GM12878 (cell line): Measurements from ENCODE around the gene NRAS. TPM values are rescaled to one million over a fixed set of nuclear protein-coding genes. Genes with fewer than 3 reads are reported as not detected.

Experiments
- ATAC-seq: fragments of 200-7000 bp; cut with Tn5 transposase; 3 replicates; pipeline ENCODE4 v1.9.1; 2020; ENCODE audit warnings: mild to moderate bottlenecking, moderate library complexity
- BruUV-seq: library from RNA; stranded (reverse); fragments of 400-500 nt; replicated peaks from 2 replicates; lab custom pipeline; 2021; lab: Mats Ljungman, UMichigan
- CTCF ChIA-PET: fragments of 300-600 bp; sonication (Branson Sonifier 250); formaldehyde crosslinking; extraction: SDS; loops from one replicate; lab custom pipeline; 2021; ENCODE audit warnings: inconsistent platforms; lab: Yijun Ruan, JAX
- POLR2A ChIA-PET: fragments of 350-600 bp; formaldehyde crosslinking; extraction: SDS; loops from one replicate; lab custom pipeline; 2021; ENCODE audit warnings: inconsistent platforms; lab: Charles Lee
- RAD21 ChIA-PET: fragments of 300-600 bp; sonication (Branson Sonifier 250); formaldehyde crosslinking; loops from one replicate; lab custom pipeline; 2023; ENCODE audit warnings: antibody characterized with exemption; ENCODE audit not compliant: unreplicated experiment; lab: Charles Lee
- SMC1A ChIA-PET: fragments of 300-600 bp; sonication (Branson Sonifier 250); formaldehyde crosslinking; loops from one replicate; lab custom pipeline; 2023; ENCODE audit not compliant: unreplicated experiment, uncharacterized antibody; lab: Charles Lee
- DNase-seq: peaks from one replicate; pipeline ENCODE4 v3.0.0-alpha.2; 2011; ENCODE audit warnings: low read depth, low spot score
- FAIRE-seq: peaks from 3 replicates; lab custom pipeline; 2011; peaks lifted over from hg19 to GRCh38; lab: Jason Lieb, UNC
- H2AFZ ChIP-seq: 2 replicates; pipeline ENCODE4 v1.6.0; 2011; ENCODE audit warnings: low read depth, low read length, control low read depth; ENCODE audit not compliant: control insufficient read depth
- H3K27ac ChIP-seq: 2 replicates; pipeline ENCODE4 v1.5.1; 2011; ENCODE audit warnings: control low read depth; ENCODE audit not compliant: control insufficient read depth, insufficient read depth
- H3K27me3 ChIP-seq, 2 experiments: replicated peaks in 1 of 2; 2 replicates each; pipeline versions ENCODE4 v1.6.0 to v1.6.1; 2011; ENCODE audit warnings: low read length in 1 of 2; ENCODE audit not compliant: control insufficient read depth in 2 of 2, insufficient read depth in 2 of 2
- H3K36me3 ChIP-seq, 2 experiments: 2 replicates each; pipeline ENCODE4 v1.5.1; 2011; ENCODE audit warnings: low read length in 1 of 2; ENCODE audit not compliant: control insufficient read depth in 2 of 2, insufficient read depth in 2 of 2
- H3K4me1 ChIP-seq: 2 replicates; pipeline ENCODE4 v1.6.1; 2011; ENCODE audit warnings: mild to moderate bottlenecking, low read length, moderate library complexity, mixed read lengths; ENCODE audit not compliant: control insufficient read depth, insufficient read depth
- H3K4me2 ChIP-seq: 2 replicates; pipeline ENCODE4 v1.6.0; 2011; ENCODE audit warnings: control low read depth; ENCODE audit not compliant: control insufficient read depth, insufficient read depth
- H3K4me3 ChIP-seq: fragments of 200-600 bp; sonication (generic); 2 replicates; pipeline ENCODE4 v1.5.1; 2016
- H3K79me2 ChIP-seq: 2 replicates; pipeline ENCODE4 v1.6.0; 2011; ENCODE audit warnings: low read length; ENCODE audit not compliant: control insufficient read depth, insufficient read depth
- H3K9ac ChIP-seq: 2 replicates; pipeline ENCODE4 v1.8.0; 2011; ENCODE audit warnings: low read length, control low read depth, mixed read lengths; ENCODE audit not compliant: control insufficient read depth, insufficient read depth
- H3K9me3 ChIP-seq: replicated peaks from 3 replicates; pipeline ENCODE4 v1.5.1; 2011; ENCODE audit warnings: mild to moderate bottlenecking, low read length; ENCODE audit not compliant: control insufficient read depth, insufficient read depth
- H4K20me1 ChIP-seq: 2 replicates; pipeline ENCODE4 v1.6.0; 2011; ENCODE audit not compliant: control insufficient read depth, insufficient read depth
- ASH2L ChIP-seq: fragments of 300-600, 200-600 bp; sonication (generic); IDR thresholded peaks from 2 replicates; pipeline ENCODE4 v1.6.1; 2017; ENCODE audit warnings: low read depth, mild to moderate bottlenecking, borderline replicate concordance
- CREM ChIP-seq: IDR thresholded peaks from 2 replicates; pipeline ENCODE4 v1.6.1; 2014; ENCODE audit warnings: antibody characterized with exemption, low read depth
- E4F1 ChIP-seq: fragments of 450-650 bp; IDR thresholded peaks from 2 replicates; pipeline ENCODE4 v1.6.1; 2018; ENCODE audit warnings: borderline replicate concordance, mild to moderate bottlenecking; ENCODE audit not compliant: partially characterized antibody
- ETV6 ChIP-seq, 2 experiments: fragments of 450-650 bp in 1 of 2; IDR thresholded peaks in 1 of 2; conservative IDR thresholded peaks in 1 of 2; 2 replicates each; pipeline ENCODE4 v1.6.1; 2014; ENCODE audit warnings: antibody characterized with exemption in 1 of 2, borderline replicate concordance in 1 of 2, low read depth in 1 of 2, mild to moderate bottlenecking in 1 of 2, moderate library complexity in 1 of 2
- MLLT1 ChIP-seq: fragments of 450-650 bp; IDR thresholded peaks from 2 replicates; pipeline ENCODE4 v1.6.1; 2016; ENCODE audit warnings: mild to moderate bottlenecking
- PAX5 ChIP-seq: IDR thresholded peaks from 2 replicates; pipeline ENCODE4 v1.6.1; 2011; ENCODE audit warnings: low read depth, low read length, borderline replicate concordance
- POLR2AphosphoS2 ChIP-seq: IDR thresholded peaks from 2 replicates; pipeline ENCODE4 v1.6.1; 2011; ENCODE audit warnings: low read depth, mild to moderate bottlenecking, low read length, improper control_type of control experiment, moderate library complexity
- SMARCA5 ChIP-seq: fragments of 450-650 bp; IDR thresholded peaks from 2 replicates; pipeline ENCODE4 v1.6.1; 2017; ENCODE audit warnings: mild to moderate bottlenecking
- SMC3 ChIP-seq: IDR thresholded peaks from 2 replicates; pipeline ENCODE4 v1.6.1; 2011; ENCODE audit warnings: low read length, improper control_type of control experiment, borderline replicate concordance
- TCF12 ChIP-seq: IDR thresholded peaks from 2 replicates; pipeline ENCODE4 v1.6.1; 2011; ENCODE audit warnings: low read depth, mild to moderate bottlenecking, low read length
- WGBS: methylation state at CpG from one replicate; pipeline ENCODE4 v1.1.6; 2016; ENCODE audit warnings: low lambda C conversion rate; ENCODE audit not compliant: insufficient replicate concordance, insufficient coverage; ENCODE audit errors: missing lambda C conversion rate; 5-methylcytosine and 5-hydroxymethylcytosine counted together
- in situ Hi-C: fragments of 300-500 bp; cut with MboI; formaldehyde crosslinking; loops from 9 replicates; pipeline ENCODE4 v1.14.3; 2018; ENCODE audit warnings: mixed read lengths
- intact Hi-C: fragments of 100-400 bp; cut with micrococcal nuclease; formaldehyde crosslinking; loops from one replicate; pipeline ENCODE4 v1.14.2; 2022; ENCODE audit not compliant: unreplicated experiment
- polyA plus RNA-seq, 11 experiments: library from polyadenylated mRNA; depleted of rRNA in 4 of 11; unstranded in 6 of 11; stranded (reverse) in 5 of 11; fragments of >200 nt; fragmentation: Nextera tagmentation in 4 of 11; fragmentation: Illumina TruSeq in 1 of 11; extraction: Ambion mirVana in 4 of 11; extraction: Trizol in 1 of 11; gene quantifications; 1 replicate in 1 of 11; 2 replicates in 10 of 11; pipeline versions ENCODE4 v1.2.1 to v1.2.3, GENCODE V29; 2011 to 2016; ENCODE audit warnings: inconsistent platforms in 2 of 11, missing spikeins in 2 of 11, low read depth in 1 of 11
- total RNA-seq, 4 experiments: library from RNA; depleted of rRNA in 3 of 4; stranded (reverse); fragments of >200 nt in 3 of 4; fragmentation: Illumina TruSeq in 1 of 4; extraction: Trizol in 1 of 4; gene quantifications; 2 replicates each; pipeline versions ENCODE4 v1.2.1 to v1.2.3, GENCODE V29; 2013 to 2021

Gene NRAS
- total and polyA plus RNA-seq, 10 of the 15 experiments (the other 5 are each of a cell fraction or from before 2014, with no cell fraction given) = 31.7 to 73.2 (median 66.2) TPM

- no TSS peak for BruUV-seq
- no peaks in the 10 kb centered on the region for H3K9me3 ChIP-seq
- in situ Hi-C loops = no loop called here
- no peak overlapping the region for H3K27ac ChIP-seq
- TF ChIP-seq PAX5 (no peak), SMC3 (no peak), SMARCA5 (no peak), E4F1 (no peak), TCF12 (no peak), ASH2L (no peak), ETV6 (conservative IDR thresholded peaks at IDR 0.05 in 1 of 2, IDR thresholded peaks at IDR 0.05 in 1 of 2; ENCODE audit: borderline replicate concordance in 1 of 2, low read depth in 1 of 2) (no peak), POLR2AphosphoS2 (no peak), CREM (no peak), MLLT1 (no peak)
- no peaks in the 10 kb centered on the region for H3K27me3 ChIP-seq
- intact Hi-C loops = no loop called here
- DNase-seq (no peak), ATAC-seq (no peak), FAIRE-seq (no peak)
- no peaks in the 10 kb centered on the region for H3K4me1 ChIP-seq
- no peak overlapping the region for H3K9ac ChIP-seq
- H3K4me3 ChIP-seq = no peak overlapping the region
- CTCF ChIA-PET = no interaction called here
- no peaks in the 10 kb centered on the region for H3K79me2 ChIP-seq
- RAD21 ChIA-PET = no interaction called here
- no peaks in the 10 kb centered on the region for H3K36me3 ChIP-seq
- H4K20me1 ChIP-seq = no peaks in the 10 kb centered on the region
- H3K4me2 ChIP-seq = no peak overlapping the region
- WGBS = 0% methylated on average over 1 of the region's 1 CpG
- POLR2A ChIA-PET = no interaction called here
- SMC1A ChIA-PET = no interaction called here
- H2AFZ ChIP-seq = no peak overlapping the region
Observed at GRCh38 chr1:114690148-114690547, 26.4 kb downstream of the NRAS start.
